K562 (cell line): ENCODE results near the gene TCF4. TPM values are rescaled to one million over a fixed set of nuclear protein-coding genes. Genes with fewer than 3 reads are reported as not detected.

Experiments
- ATAC-seq: fragments of 200-7000 bp; cut with Tn5 transposase; 3 replicates; pipeline ENCODE4 v1.9.1; 2020; ENCODE audit warnings: moderate library complexity
- BruUV-seq: library from RNA; stranded (reverse); fragments of 400-500 nt; replicated peaks from 2 replicates; lab custom pipeline; 2021; lab: Mats Ljungman, UMichigan
- CTCF ChIA-PET: fragments of 300-600 bp; formaldehyde crosslinking; extraction: SDS; loops from one replicate; lab custom pipeline; 2021; ENCODE audit warnings: low intra/inter-chr PET ratio; lab: Yijun Ruan, JAX
- POLR2A ChIA-PET: fragments of 300-600, 350-650 bp; sonication (Branson Sonifier 250); formaldehyde crosslinking; extraction: SDS; loops from one replicate; lab custom pipeline; 2021; ENCODE audit warnings: antibody characterized with exemption, inconsistent platforms; lab: Yijun Ruan, JAX
- DNase-seq, 4 experiments: peaks; one replicate each; pipeline versions ENCODE4 v3.0.0 to v3.0.0-alpha.2; 2011 to 2018; ENCODE audit warnings: low spot score in 3 of 4, mixed read lengths in 3 of 4; ENCODE audit errors: extremely low read depth in 1 of 4
- FAIRE-seq: peaks from 2 replicates; lab custom pipeline; 2011; peaks lifted over from hg19 to GRCh38; lab: Jason Lieb, UNC
- H2AFZ ChIP-seq: 2 replicates; pipeline ENCODE4 v1.6.0; 2011; ENCODE audit warnings: low read depth, low read length, control low read depth, inconsistent platforms
- H3K27ac ChIP-seq: fragments of 200-600 bp; 3 replicates; pipeline ENCODE4 v1.8.0; 2011; ENCODE audit warnings: low read depth, mild to moderate bottlenecking, control low read depth, inconsistent platforms, low read length, moderate library complexity, mixed read lengths; ENCODE audit errors: extremely low read depth
- H3K27me3 ChIP-seq, 2 experiments: fragments of 300-600 bp in 1 of 2; 2 replicates in 1 of 2; 3 replicates in 1 of 2; pipeline versions ENCODE4 v1.6.0 to v1.8.0; 2011; ENCODE audit warnings: inconsistent platforms in 2 of 2, low read length in 2 of 2, mild to moderate bottlenecking in 1 of 2, mixed read lengths in 1 of 2, moderate library complexity in 1 of 2; ENCODE audit not compliant: control insufficient read depth in 2 of 2, insufficient read depth in 2 of 2
- H3K36me3 ChIP-seq: fragments of 300-600 bp; 3 replicates; pipeline ENCODE4 v1.8.0; 2011; ENCODE audit warnings: mild to moderate bottlenecking, low read length, inconsistent platforms; ENCODE audit not compliant: control insufficient read depth, insufficient read depth
- H3K4me1 ChIP-seq, 2 experiments: fragments of 200-600 bp in 1 of 2; replicated peaks in 1 of 2; 2 replicates in 1 of 2; 3 replicates in 1 of 2; pipeline versions ENCODE4 v1.5.1 to v1.8.0; 2011; ENCODE audit warnings: inconsistent platforms in 2 of 2, low read length in 2 of 2, mild to moderate bottlenecking in 1 of 2, mixed read lengths in 1 of 2, moderate library complexity in 1 of 2; ENCODE audit not compliant: control insufficient read depth in 2 of 2, insufficient read depth in 2 of 2
- H3K4me2 ChIP-seq: 2 replicates; pipeline ENCODE4 v1.6.1; 2011; ENCODE audit warnings: low read length, control low read depth, inconsistent platforms, mixed read lengths; ENCODE audit not compliant: insufficient read depth
- H3K4me3 ChIP-seq: fragments of 200-600 bp; sonication (generic), shearing (Covaris generic); 2 replicates; pipeline ENCODE4 v1.5.1; 2016; ENCODE audit warnings: control low read depth, inconsistent platforms
- H3K79me2 ChIP-seq: fragments of 200-600 bp; 3 replicates; pipeline ENCODE4 v1.8.0; 2011; ENCODE audit warnings: low read length, inconsistent platforms; ENCODE audit not compliant: control insufficient read depth, insufficient read depth
- H3K9ac ChIP-seq, 2 experiments: 2 replicates each; pipeline versions ENCODE4 v1.6.0 to v1.6.1; 2011; ENCODE audit warnings: low read depth in 2 of 2, low read length in 2 of 2, control low read depth in 1 of 2, inconsistent platforms in 1 of 2, mild to moderate bottlenecking in 1 of 2, mixed read lengths in 1 of 2; ENCODE audit not compliant: insufficient read depth in 1 of 2
- H3K9me1 ChIP-seq: one replicate; pipeline ENCODE4 v1.6.0; 2011; ENCODE audit warnings: inconsistent platforms, mild to moderate bottlenecking, low read length, moderate library complexity; ENCODE audit not compliant: control insufficient read depth, insufficient read depth
- H3K9me3 ChIP-seq: replicated peaks from 2 replicates; pipeline ENCODE4 v1.5.1; 2011; ENCODE audit warnings: low read depth, low read length, inconsistent platforms; ENCODE audit not compliant: control insufficient read depth, insufficient read depth
- H4K20me1 ChIP-seq: replicated peaks from 2 replicates; pipeline ENCODE4 v1.6.1; 2011; ENCODE audit warnings: low read length, inconsistent platforms, mixed read lengths; ENCODE audit not compliant: control insufficient read depth, insufficient read depth
- ATF7 ChIP-seq: fragments of 450-650 bp; IDR thresholded peaks from 2 replicates; pipeline ENCODE4 v1.7.1; 2014; ENCODE audit warnings: mild to moderate bottlenecking, moderate library complexity
- BACH1 ChIP-seq: fragments of 200-800 bp; sonication (Bioruptor generic); IDR thresholded peaks from 2 replicates; pipeline ENCODE4 v1.6.1; 2016; ENCODE audit warnings: missing genetic modification characterization, missing compliant biosample characterization
- BCL6 ChIP-seq: fragments of 250-450 bp; sonication (Bioruptor Pico); IDR thresholded peaks from 2 replicates; pipeline ENCODE4 v1.4.0; 2020
- CHD2 ChIP-seq: IDR thresholded peaks from 2 replicates; pipeline ENCODE4 v1.6.1; 2011; ENCODE audit warnings: low read depth, low read length
- DMBX1 ChIP-seq: fragments of 250-450 bp; sonication (Bioruptor Pico); IDR thresholded peaks from 2 replicates; pipeline ENCODE4 v1.8.0; 2022; ENCODE audit warnings: inconsistent platforms, mild to moderate bottlenecking, moderate library complexity, borderline replicate concordance
- ELF1 ChIP-seq: fragments of 200-800 bp; sonication (Bioruptor generic); IDR thresholded peaks from 2 replicates; pipeline ENCODE4 v1.6.1; 2016; ENCODE audit warnings: missing genetic modification characterization, missing compliant biosample characterization
- ESRRB ChIP-seq: fragments of 250-450 bp; sonication (Bioruptor Pico); IDR thresholded peaks from 2 replicates; pipeline ENCODE4 v1.5.0; 2020; ENCODE audit warnings: mild to moderate bottlenecking, moderate library complexity, borderline replicate concordance
- HDAC1 ChIP-seq, 2 experiments: fragments of 450-650 bp; IDR thresholded peaks; 2 replicates each; pipeline ENCODE4 v1.6.1; 2016 to 2017; ENCODE audit warnings: inconsistent platforms in 1 of 2, mild to moderate bottlenecking in 1 of 2, moderate library complexity in 1 of 2
- IFI16 ChIP-seq: fragments of 250-450 bp; sonication (Bioruptor Pico); IDR thresholded peaks from 2 replicates; pipeline ENCODE4 v2.1.2; 2022; ENCODE audit warnings: mild to moderate bottlenecking, inconsistent platforms
- IRF1 ChIP-seq: sonication (generic); formaldehyde crosslinking; IDR thresholded peaks from 2 replicates; pipeline ENCODE4 v1.8.0; 2022; ENCODE audit warnings: missing genetic modification reagents, mild to moderate bottlenecking, borderline replicate concordance
- MYC ChIP-seq, 2 experiments: fragments of 250-450 bp in 1 of 2; sonication (Bioruptor Pico) in 1 of 2; IDR thresholded peaks; 2 replicates each; pipeline versions ENCODE4 v1.5.1 to v1.6.1; 2012 to 2021; ENCODE audit warnings: low read depth in 2 of 2, borderline replicate concordance in 1 of 2, improper control_type of control experiment in 1 of 2, low read length in 1 of 2, mild to moderate bottlenecking in 1 of 2, moderate library complexity in 1 of 2
- PTBP1 ChIP-seq: fragments of 200-400 bp; formaldehyde crosslinking; IDR thresholded peaks from 2 replicates; pipeline ENCODE4 v1.6.1; 2017; ENCODE audit warnings: low read depth, low read length
- STAG1 ChIP-seq: sonication (generic); formaldehyde crosslinking; IDR thresholded peaks from 2 replicates; pipeline ENCODE4 v1.5.0; 2020; ENCODE audit warnings: missing genetic modification reagents, borderline replicate concordance
- TSHZ1 ChIP-seq: fragments of 250-450 bp; sonication (Bioruptor Pico); IDR thresholded peaks from 2 replicates; pipeline ENCODE4 v1.4.0; 2020; ENCODE audit warnings: mild to moderate bottlenecking, moderate library complexity
- XRCC3 ChIP-seq: fragments of 450-650 bp; IDR thresholded peaks from 2 replicates; pipeline ENCODE4 v1.6.1; 2017; ENCODE audit warnings: mild to moderate bottlenecking, moderate library complexity
- ZFX ChIP-seq: sonication (generic); formaldehyde crosslinking; IDR thresholded peaks from 2 replicates; pipeline ENCODE4 v1.8.0; 2022; ENCODE audit warnings: mild to moderate bottlenecking, missing genetic modification reagents, moderate library complexity
- ZKSCAN3 ChIP-seq: fragments of 250-450 bp; sonication (Bioruptor Pico); IDR thresholded peaks from 2 replicates; pipeline ENCODE4 v1.4.0; 2020
- ZNF121 ChIP-seq: sonication (generic); formaldehyde crosslinking; conservative IDR thresholded peaks from 2 replicates; pipeline ENCODE4 v1.8.0; 2022; ENCODE audit warnings: missing genetic modification reagents
- ZNF277 ChIP-seq: fragments of 250-450 bp; sonication (Bioruptor Pico); IDR thresholded peaks from 2 replicates; pipeline ENCODE4 v1.8.0; 2022; ENCODE audit warnings: inconsistent platforms, mild to moderate bottlenecking, moderate library complexity, borderline replicate concordance
- WGBS: fragments of 100-300 bp; shearing (Covaris generic); methylation state at CpG from one replicate; pipeline ENCODE4 v1.1.6; 2016; ENCODE audit warnings: low coverage, mixed read lengths; ENCODE audit not compliant: insufficient coverage; ENCODE audit errors: missing lambda C conversion rate; 5-methylcytosine and 5-hydroxymethylcytosine counted together
- in situ Hi-C: fragments of 300-500 bp; cut with MboI; formaldehyde crosslinking; loops from 4 replicates; pipeline ENCODE4 v1.15.0; 2018; ENCODE audit warnings: inconsistent platforms, mixed read lengths
- intact Hi-C: fragments of 100-400 bp; cut with micrococcal nuclease; formaldehyde crosslinking; loops from 2 replicates; pipeline ENCODE4 v1.14.2; 2022
- polyA plus RNA-seq, 8 experiments: library from polyadenylated mRNA; depleted of rRNA in 4 of 8; stranded (reverse) in 5 of 8; unstranded in 3 of 8; fragments of >200 nt; fragmentation: Nextera tagmentation in 2 of 8; fragmentation: Illumina TruSeq in 1 of 8; extraction: Ambion mirVana in 2 of 8; extraction: Trizol in 1 of 8; gene quantifications; 2 replicates each; pipeline versions ENCODE4 v1.2.1 to v1.2.3, GENCODE V29; 2011 to 2014; ENCODE audit warnings: inconsistent platforms in 1 of 8, missing spikeins in 1 of 8
- total RNA-seq, 7 experiments: library from RNA; depleted of rRNA in 6 of 7; stranded (reverse); fragments of >200 nt in 6 of 7; fragmentation: Illumina TruSeq in 2 of 7; extraction: Trizol in 2 of 7; gene quantifications; 2 replicates each; pipeline versions ENCODE4 v1.2.1 to v1.2.3, GENCODE V29; 2011 to 2021; ENCODE audit warnings: low replicate concordance in 1 of 7

Gene TCF4
- total and polyA plus RNA-seq, 9 of the 15 experiments (the other 6 are each of a cell fraction or from before 2014, with no cell fraction given): 4.8 to 24.7 (median 15.2) TPM

GRCh38 chr18:55233857-55234256, 354.1 kb downstream of the TCF4 start:
- Histone ChIP-seq H3K9me3 (no peaks in the 10 kb centered on the region), H3K36me3 (peaks cover 19% of the 10 kb centered on the region; the same call in 2 of the 3 replicates), H3K27ac (no peak overlapping the region), H4K20me1 (no peaks in the 10 kb centered on the region), H3K4me3 (no peak overlapping the region), H3K79me2 (no peaks in the 10 kb centered on the region), H3K27me3 (no peaks in the 10 kb centered on the region), H2AFZ (no peak overlapping the region), H3K4me1 (no peaks in the 10 kb centered on the region), H3K9me1 (no peaks in the 10 kb centered on the region), H3K4me2 (no peak overlapping the region), H3K9ac (no peak overlapping the region)
- intact Hi-C loops (loop anchor here (1.0 to 10.0 kb wide), 3 partner anchors 41 to 547 kb away; no protein-coding TSS in a partner anchor), in situ Hi-C loops (loop anchor here (25.0 kb wide), 2 partner anchors 553 to 1328 kb away; no protein-coding TSS in a partner anchor)
- ChIA-PET CTCF (interaction anchor here (2.1 to 2.2 kb wide), 2 partner anchors 548 to 1342 kb away, joined by 8 to 10 read pairs; no protein-coding TSS in a partner anchor), POLR2A (no interaction called here)
- WGBS: 88% methylated on average over 5 of the region's 5 CpGs
- BruUV-seq: no TSS peak
- FAIRE-seq: no peak
- ATAC-seq: no peak
- no peak for DNase-seq
- TF ChIP-seq BCL6: no peak
- no peak for TF ChIP-seq IFI16
- no peak for TF ChIP-seq DMBX1 (CRISPR knock-in tag)
- no peak for TF ChIP-seq MYC (IDR thresholded peaks at IDR 0.05; ENCODE audit: low read depth, low read length)
- no peak for TF ChIP-seq MYC (CRISPR knock-in tag; IDR thresholded peaks at IDR 0.05; ENCODE audit: borderline replicate concordance, low read depth)
- no peak for TF ChIP-seq ESRRB (CRISPR knock-in tag)
- no peak for TF ChIP-seq TSHZ1 (CRISPR knock-in tag)
- TF ChIP-seq ZKSCAN3 (CRISPR knock-in tag): no peak
- TF ChIP-seq ZFX (CRISPR knock-in tag): no peak
- no peak for TF ChIP-seq PTBP1
- no peak for TF ChIP-seq IRF1 (CRISPR knock-in tag)
- TF ChIP-seq CHD2: no peak
- no peak for TF ChIP-seq HDAC1 (IDR thresholded peaks at IDR 0.05)
- TF ChIP-seq ZNF121 (CRISPR knock-in tag): no peak
- no peak for TF ChIP-seq XRCC3
- TF ChIP-seq ATF7: no peak
- no peak for TF ChIP-seq BACH1 (tag)
- no peak for TF ChIP-seq STAG1 (CRISPR knock-in tag)
- no peak for TF ChIP-seq ELF1
- TF ChIP-seq ZNF277 (CRISPR knock-in tag): no peak
